DND-41 (cell line): ENCODE data around the gene C3orf20.

Source experiments
- CTCF ChIP-seq: IDR thresholded peaks from 2 replicates; pipeline ENCODE4 v1.5.1; 2012; ENCODE audit warnings: borderline replicate concordance, low read length, moderate library complexity, mild to moderate bottlenecking; ENCODE audit not compliant: poor library complexity, severe bottlenecking; ENCODE audit errors: extremely low read depth
- EZH2 ChIP-seq: IDR thresholded peaks from 3 replicates; pipeline ENCODE4 v1.6.1; 2012; ENCODE audit warnings: borderline replicate concordance, low read depth, mild to moderate bottlenecking, moderate library complexity, low read length, inconsistent platforms; ENCODE audit not compliant: severe bottlenecking

GRCh38 chr3:14799146-14799545 is 124.2 kb downstream of the C3orf20 start:
- TF ChIP-seq CTCF (no peak), EZH2 (no peak)
